Mucosa of rectum (tissue), 2 donors: Measurements from ENCODE around the gene MCCC1.

Experiments used
- H3K27ac ChIP-seq, 2 donors: one replicate each; pipeline ENCODE4 v1.7.0; 2013; ENCODE audit warnings: inconsistent platforms in 2 of 2, low read depth in 2 of 2, low read length in 2 of 2
- H3K27me3 ChIP-seq, 2 donors: one replicate each; pipeline ENCODE4 v1.7.0; 2013; ENCODE audit warnings: low read length in 2 of 2; ENCODE audit not compliant: control insufficient read depth in 2 of 2, insufficient read depth in 2 of 2
- H3K36me3 ChIP-seq, 2 donors: one replicate each; pipeline ENCODE4 v1.7.0; 2013; ENCODE audit warnings: low read length in 2 of 2; ENCODE audit not compliant: control insufficient read depth in 2 of 2, insufficient read depth in 2 of 2
- H3K4me1 ChIP-seq, 2 donors: one replicate each; pipeline ENCODE4 v1.7.0; 2013; ENCODE audit warnings: low read length in 2 of 2, mild to moderate bottlenecking in 1 of 2; ENCODE audit not compliant: control insufficient read depth in 2 of 2, insufficient read depth in 2 of 2
- H3K4me3 ChIP-seq, 2 donors: one replicate each; pipeline ENCODE4 v1.7.0; 2013; ENCODE audit warnings: low read length in 2 of 2
- H3K9ac ChIP-seq, 2 donors: one replicate each; pipeline ENCODE4 v1.7.0; 2013; ENCODE audit warnings: low read length in 2 of 2, low read depth in 1 of 2, mild to moderate bottlenecking in 1 of 2
- H3K9me3 ChIP-seq, 2 donors: one replicate each; pipeline ENCODE4 v1.7.0; 2013; ENCODE audit warnings: low read length in 2 of 2; ENCODE audit not compliant: control insufficient read depth in 2 of 2
- donor health status: healthy.
- donor health status: Normal muscosa, but diverticular disease.

The MCCC1 gene

GRCh38 chr3:182973047-182973446 lies 126.2 kb downstream of the MCCC1 start:
- H3K27ac ChIP-seq: no peak overlapping the region
- no peaks in the 10 kb centered on the region for H3K36me3 ChIP-seq
- H3K9ac ChIP-seq: no peak overlapping the region
- H3K4me3 ChIP-seq: no peak overlapping the region
- H3K9me3 ChIP-seq: no peaks in the 10 kb centered on the region
- no peaks in the 10 kb centered on the region for H3K27me3 ChIP-seq
- H3K4me1 ChIP-seq: peaks cover 0 to 8% of the 10 kb centered on the region in 2 donors

DNA sequence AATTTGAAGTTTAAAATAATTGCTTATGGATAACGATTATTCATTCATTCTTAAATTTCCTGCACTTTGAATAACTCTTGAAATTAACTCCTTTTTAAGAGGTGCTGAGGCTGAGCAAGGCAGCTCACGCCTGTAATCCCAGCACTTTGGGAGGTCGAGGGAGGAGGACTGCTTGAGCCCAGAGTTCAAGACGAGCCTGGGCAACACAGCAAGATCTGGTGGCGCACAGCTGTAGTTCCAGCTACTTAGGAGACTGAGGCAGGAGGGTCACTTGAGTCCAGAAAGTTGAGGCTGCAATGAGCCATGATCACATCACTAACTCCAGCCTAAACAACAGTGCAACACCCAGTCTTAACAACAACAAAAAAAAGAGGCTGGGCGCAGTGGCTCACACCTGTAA lies 126.9 kb downstream of the MCCC1 start:
- H3K27me3 ChIP-seq: no peaks in the 10 kb centered on the region
- H3K9ac ChIP-seq: no peak overlapping the region
- H3K36me3 ChIP-seq: no peaks in the 10 kb centered on the region
- H3K9me3 ChIP-seq: no peaks in the 10 kb centered on the region
- H3K4me3 ChIP-seq: no peak overlapping the region
- H3K4me1 ChIP-seq: peaks cover 0 to 10% of the 10 kb centered on the region in 2 donors
- H3K27ac ChIP-seq: no peak overlapping the region

- peaks cover 0 to 10% of the 10 kb centered on the region in 2 donors for H3K4me1 ChIP-seq
- H3K27me3 ChIP-seq: no peaks in the 10 kb centered on the region
Observed at GRCh38 chr3:182971637-182972036, 127.7 kb downstream of the MCCC1 start.

GRCh38 chr3:182970811-182971418 lies 128.4 kb downstream of the MCCC1 start:
- Histone ChIP-seq H3K4me3 (no peak overlapping the region), H3K9me3 (no peaks in the 10 kb centered on the region), H3K27me3 (no peaks in the 10 kb centered on the region), H3K27ac (no peak overlapping the region), H3K36me3 (no peaks in the 10 kb centered on the region), H3K9ac (no peak overlapping the region), H3K4me1 (peaks cover 0 to 10% of the 10 kb centered on the region in 2 donors)

More at GRCh38 chr3:182971637-182972036, 127.7 kb downstream of the MCCC1 start:
- H3K9me3 ChIP-seq: no peaks in the 10 kb centered on the region
- no peak overlapping the region for H3K4me3 ChIP-seq
- no peak overlapping the region for H3K9ac ChIP-seq
- no peaks in the 10 kb centered on the region for H3K36me3 ChIP-seq
- no peak overlapping the region for H3K27ac ChIP-seq

GRCh38 chr3:182969853-182970252 lies 129.4 kb downstream of the MCCC1 start:
- Histone ChIP-seq H3K9me3 (no peaks in the 10 kb centered on the region), H3K9ac (no peak overlapping the region), H3K27ac (no peak overlapping the region), H3K4me1 (peaks cover 0 to 10% of the 10 kb centered on the region in 2 donors), H3K36me3 (no peaks in the 10 kb centered on the region), H3K4me3 (no peak overlapping the region), H3K27me3 (no peaks in the 10 kb centered on the region)

- H3K27ac ChIP-seq: no peak overlapping the region
- H3K36me3 ChIP-seq: no peaks in the 10 kb centered on the region
- H3K9me3 ChIP-seq: no peaks in the 10 kb centered on the region
- no peak overlapping the region for H3K4me3 ChIP-seq
- peaks cover 0 to 10% of the 10 kb centered on the region in 2 donors for H3K4me1 ChIP-seq
- H3K9ac ChIP-seq: no peak overlapping the region
- no peaks in the 10 kb centered on the region for H3K27me3 ChIP-seq
Observed at GRCh38 chr3:182969277-182969676, 130.0 kb downstream of the MCCC1 start.

- H3K4me1 ChIP-seq: peaks cover 0 to 10% of the 10 kb centered on the region in 2 donors
- H3K9me3 ChIP-seq: no peaks in the 10 kb centered on the region
- H3K4me3 ChIP-seq: no peak overlapping the region
- H3K36me3 ChIP-seq: no peaks in the 10 kb centered on the region
- H3K27ac ChIP-seq: no peak overlapping the region
- H3K27me3 ChIP-seq: no peaks in the 10 kb centered on the region
- no peak overlapping the region for H3K9ac ChIP-seq
Observed at GRCh38 chr3:182967218-182968204, 131.8 kb downstream of the MCCC1 start.

GRCh38 chr3:182965861-182966366 lies 133.4 kb downstream of the MCCC1 start:
- Histone ChIP-seq H3K36me3 (peaks cover 3% of the 10 kb centered on the region in 2 donors), H3K9me3 (no peaks in the 10 kb centered on the region), H3K4me1 (peaks cover 0 to 5% of the 10 kb centered on the region in 2 donors), H3K27ac (no peak overlapping the region), H3K9ac (no peak overlapping the region), H3K4me3 (no peak overlapping the region), H3K27me3 (no peaks in the 10 kb centered on the region)
